Neural progenitor cell (in vitro differentiated cells): ENCODE measurements around the gene WDR7.

ENCODE experiments used
- CTCF ChIP-seq: fragments of 200-600 bp; sonication (generic); IDR thresholded peaks from 2 replicates; pipeline ENCODE4 v1.5.1; 2017; ENCODE audit warnings: antibody characterized with exemption, mild to moderate bottlenecking
- EZH2 ChIP-seq: fragments of 200-600 bp; sonication (generic); IDR thresholded peaks from 2 replicates; pipeline ENCODE4 v1.6.1; 2017; ENCODE audit warnings: antibody characterized with exemption, mild to moderate bottlenecking, moderate library complexity
- EZH2phosphoT487 ChIP-seq: fragments of 200-600 bp; sonication (generic); IDR thresholded peaks from 2 replicates; pipeline ENCODE4 v1.6.1; 2017; ENCODE audit warnings: antibody characterized with exemption

GRCh38 chr18:57027190-57027708, 376.1 kb downstream of the WDR7 start:
- TF ChIP-seq EZH2 (no peak), CTCF (no peak), EZH2phosphoT487 (no peak)
